HEK293 (cell line): ENCODE measurements around the gene ZNF274.
A peak's percentile ranks its signal among the peaks of the same experiment; 100 is the strongest.

Experiments used
- BCL11A ChIP-seq: fragments of 450-650 bp; formaldehyde crosslinking; IDR thresholded peaks from 2 replicates; pipeline ENCODE4 v1.5.1; 2016; ENCODE audit warnings: low read depth, missing biosample characterization, missing genetic modification characterization
- GLIS1 ChIP-seq: fragments of 450-650 bp; formaldehyde crosslinking; IDR thresholded peaks from 2 replicates; pipeline ENCODE4 v1.5.1; 2016; ENCODE audit warnings: missing biosample characterization, missing genetic modification characterization
- HOXA7 ChIP-seq: sonication (generic); formaldehyde crosslinking; IDR thresholded peaks from 2 replicates; pipeline ENCODE4 v1.8.1; 2022; ENCODE audit warnings: missing genetic modification reagents, borderline replicate concordance
- INSM2 ChIP-seq: fragments of 450-650 bp; formaldehyde crosslinking; IDR thresholded peaks from 2 replicates; pipeline ENCODE4 v1.5.1; 2016; ENCODE audit warnings: missing biosample characterization, missing genetic modification characterization
- KLF8 ChIP-seq: fragments of 450-650 bp; formaldehyde crosslinking; IDR thresholded peaks from 2 replicates; pipeline ENCODE4 v1.5.1; 2016; ENCODE audit warnings: missing biosample characterization, missing genetic modification characterization
- MYNN ChIP-seq: fragments of 450-650 bp; formaldehyde crosslinking; IDR thresholded peaks from 2 replicates; pipeline ENCODE4 v1.5.1; 2016; ENCODE audit warnings: missing biosample characterization, missing genetic modification characterization, borderline replicate concordance
- RBAK ChIP-seq: fragments of 450-650 bp; formaldehyde crosslinking; IDR thresholded peaks from 2 replicates; pipeline ENCODE4 v1.5.1; 2016; ENCODE audit warnings: missing biosample characterization, missing genetic modification characterization
- SALL2 ChIP-seq: fragments of 450-650 bp; formaldehyde crosslinking; IDR thresholded peaks from 2 replicates; pipeline ENCODE4 v1.5.0; 2017; ENCODE audit warnings: missing biosample characterization, mild to moderate bottlenecking, missing genetic modification characterization, borderline replicate concordance
- SP2 ChIP-seq: fragments of 450-650 bp; formaldehyde crosslinking; IDR thresholded peaks from 2 replicates; pipeline ENCODE4 v1.5.1; 2016; ENCODE audit warnings: missing biosample characterization, missing genetic modification characterization
- WT1 ChIP-seq: fragments of 450-650 bp; formaldehyde crosslinking; IDR thresholded peaks from 2 replicates; pipeline ENCODE4 v1.5.1; 2016; ENCODE audit warnings: missing biosample characterization, missing genetic modification characterization
- ZBTB44 ChIP-seq: fragments of 450-650 bp; IDR thresholded peaks from 2 replicates; pipeline ENCODE4 v1.5.1; 2018; ENCODE audit warnings: missing biosample characterization, mild to moderate bottlenecking, missing genetic modification characterization
- ZBTB48 ChIP-seq: fragments of 450-650 bp; formaldehyde crosslinking; IDR thresholded peaks from 2 replicates; pipeline ENCODE4 v1.5.1; 2016; ENCODE audit warnings: missing biosample characterization, missing genetic modification characterization
- ZEB2 ChIP-seq: fragments of 450-650 bp; formaldehyde crosslinking; IDR thresholded peaks from 2 replicates; pipeline ENCODE4 v1.5.1; 2016; ENCODE audit warnings: missing biosample characterization, missing genetic modification characterization
- ZFHX2 ChIP-seq: fragments of 450-650 bp; formaldehyde crosslinking; conservative IDR thresholded peaks from 2 replicates; pipeline ENCODE4 v1.5.1; 2016; ENCODE audit warnings: missing biosample characterization, missing genetic modification characterization
- ZNF112 ChIP-seq: fragments of 450-650 bp; formaldehyde crosslinking; IDR thresholded peaks from 2 replicates; pipeline ENCODE4 v1.5.0; 2017; ENCODE audit warnings: missing biosample characterization, missing genetic modification characterization
- ZNF121 ChIP-seq: fragments of 450-650 bp; formaldehyde crosslinking; IDR thresholded peaks from 2 replicates; pipeline ENCODE4 v1.5.1; 2016; ENCODE audit warnings: missing biosample characterization, missing genetic modification characterization
- ZNF138 ChIP-seq: fragments of 450-650 bp; formaldehyde crosslinking; IDR thresholded peaks from 2 replicates; pipeline ENCODE4 v1.5.1; 2016; ENCODE audit warnings: missing biosample characterization, missing genetic modification characterization, borderline replicate concordance
- ZNF169 ChIP-seq: fragments of 450-650 bp; formaldehyde crosslinking; IDR thresholded peaks from 2 replicates; pipeline ENCODE4 v1.5.1; 2016; ENCODE audit warnings: missing biosample characterization, missing genetic modification characterization
- ZNF18 ChIP-seq: fragments of 450-650 bp; formaldehyde crosslinking; IDR thresholded peaks from 2 replicates; pipeline ENCODE4 v1.5.1; 2016; ENCODE audit warnings: missing biosample characterization, missing genetic modification characterization
- ZNF211 ChIP-seq: fragments of 450-650 bp; formaldehyde crosslinking; IDR thresholded peaks from 2 replicates; pipeline ENCODE4 v1.5.1; 2016; ENCODE audit warnings: low read depth, missing biosample characterization, missing genetic modification characterization
- ZNF23 ChIP-seq: fragments of 450-650 bp; formaldehyde crosslinking; IDR thresholded peaks from 2 replicates; pipeline ENCODE4 v1.5.1; 2016; ENCODE audit warnings: missing biosample characterization, missing genetic modification characterization, borderline replicate concordance
- ZNF394 ChIP-seq: fragments of 450-650 bp; formaldehyde crosslinking; IDR thresholded peaks from 2 replicates; pipeline ENCODE4 v1.5.1; 2016; ENCODE audit warnings: missing biosample characterization, missing genetic modification characterization, mild to moderate bottlenecking, moderate library complexity, borderline replicate concordance
- ZNF398 ChIP-seq: fragments of 450-650 bp; formaldehyde crosslinking; IDR thresholded peaks from 2 replicates; pipeline ENCODE4 v1.5.1; 2017; ENCODE audit warnings: missing biosample characterization, missing genetic modification characterization
- ZNF501 ChIP-seq: fragments of 450-650 bp; formaldehyde crosslinking; IDR thresholded peaks from 2 replicates; pipeline ENCODE4 v1.5.1; 2016; ENCODE audit warnings: missing biosample characterization, missing genetic modification characterization
- ZNF529 ChIP-seq: fragments of 450-650 bp; formaldehyde crosslinking; IDR thresholded peaks from 2 replicates; pipeline ENCODE4 v1.5.1; 2017; ENCODE audit warnings: missing genetic modification characterization, missing biosample characterization; ENCODE audit not compliant: insufficient replicate concordance
- ZNF549 ChIP-seq: fragments of 450-650 bp; IDR thresholded peaks from 2 replicates; pipeline ENCODE4 v1.5.1; 2018; ENCODE audit warnings: missing biosample characterization, missing genetic modification characterization, mild to moderate bottlenecking, inconsistent platforms, moderate library complexity
- ZNF660 ChIP-seq: fragments of 450-650 bp; IDR thresholded peaks from 2 replicates; pipeline ENCODE4 v1.5.1; 2018; ENCODE audit warnings: missing biosample characterization, mild to moderate bottlenecking, missing genetic modification characterization
- ZNF664 ChIP-seq: fragments of 450-650 bp; formaldehyde crosslinking; IDR thresholded peaks from 2 replicates; pipeline ENCODE4 v1.5.1; 2016; ENCODE audit warnings: missing biosample characterization, missing genetic modification characterization
- ZNF677 ChIP-seq: fragments of 450-650 bp; IDR thresholded peaks from 2 replicates; pipeline ENCODE4 v1.5.0; 2018; ENCODE audit warnings: missing biosample characterization, mild to moderate bottlenecking, missing genetic modification characterization, moderate library complexity
- ZSCAN5A ChIP-seq: fragments of 450-650 bp; formaldehyde crosslinking; IDR thresholded peaks from 2 replicates; pipeline ENCODE4 v1.5.1; 2016; ENCODE audit warnings: missing biosample characterization, missing genetic modification characterization

Gene ZNF274

GRCh38 chr19:58150328-58150921 is 32.4 kb upstream of the ZNF274 start, which contains the start of gene ZNF329 (continued):
- TF ChIP-seq INSM2 (tag by site-specific recombination), result no peak
- TF ChIP-seq ZNF529 (tag by site-specific recombination), result no peak
- no peak for TF ChIP-seq SALL2 (tag by site-specific recombination)
- no peak for TF ChIP-seq ZNF398
- no peak for TF ChIP-seq ZNF664 (tag by site-specific recombination)
- no peak for TF ChIP-seq ZNF18 (tag by site-specific recombination)
- no peak for TF ChIP-seq ZNF169 (tag by site-specific recombination)
- no peak for TF ChIP-seq MYNN
- peak; percentile 66; the same call in 1 of the 2 replicates for TF ChIP-seq KLF8 (tag by site-specific recombination)
- 0 out of 2 replicates have a peak, but pooled peaks have one; percentile 9 for TF ChIP-seq ZNF138 (tag by site-specific recombination)
- TF ChIP-seq GLIS1 (tag by site-specific recombination), result 0 out of 2 replicates have a peak, but pooled peaks have one; percentile 7
- no peak for TF ChIP-seq ZNF121
- TF ChIP-seq BCL11A (tag by site-specific recombination), result no peak
- no peak for TF ChIP-seq ZNF23
- no peak for TF ChIP-seq ZNF660 (tag by site-specific recombination)
- no peak for TF ChIP-seq ZNF549 (tag by site-specific recombination)
- no peak for TF ChIP-seq HOXA7 (CRISPR knock-in tag)
- TF ChIP-seq SP2, result peak; percentile 56
- peak; percentile 56; the same call in 1 of the 2 replicates for TF ChIP-seq ZEB2
- peak; percentile 78 for TF ChIP-seq ZFHX2
- no peak for TF ChIP-seq ZSCAN5A (tag by site-specific recombination)
- TF ChIP-seq ZNF112 (tag by site-specific recombination), result no peak
- TF ChIP-seq ZNF394, result no peak
- peak; percentile 36; the same call in 1 of the 2 replicates for TF ChIP-seq ZBTB48 (tag by site-specific recombination)
- TF ChIP-seq ZNF677 (tag by site-specific recombination), result no peak
- no peak for TF ChIP-seq RBAK (tag by site-specific recombination)
- TF ChIP-seq WT1 (tag by site-specific recombination), result no peak
- TF ChIP-seq ZBTB44 (tag by site-specific recombination), result no peak
- TF ChIP-seq ZNF501 (tag by site-specific recombination), result peak; percentile 47; the same call in 1 of the 2 replicates
- no peak for TF ChIP-seq ZNF211 (tag by site-specific recombination)
